C4-2B (cell line): ENCODE results near the gene BGLAP.

Experiments used
- ZFX ChIP-seq: fragments of 450-650 bp; IDR thresholded peaks from 2 replicates; pipeline ENCODE4 v1.6.1; 2017
- TF ChIP-seq, protein P1 (sequence below): fragments of 450-650 bp; conservative IDR thresholded peaks from 2 replicates; pipeline ENCODE4 v1.5.1; 2017; ENCODE audit warnings: mild to moderate bottlenecking

DNA sequence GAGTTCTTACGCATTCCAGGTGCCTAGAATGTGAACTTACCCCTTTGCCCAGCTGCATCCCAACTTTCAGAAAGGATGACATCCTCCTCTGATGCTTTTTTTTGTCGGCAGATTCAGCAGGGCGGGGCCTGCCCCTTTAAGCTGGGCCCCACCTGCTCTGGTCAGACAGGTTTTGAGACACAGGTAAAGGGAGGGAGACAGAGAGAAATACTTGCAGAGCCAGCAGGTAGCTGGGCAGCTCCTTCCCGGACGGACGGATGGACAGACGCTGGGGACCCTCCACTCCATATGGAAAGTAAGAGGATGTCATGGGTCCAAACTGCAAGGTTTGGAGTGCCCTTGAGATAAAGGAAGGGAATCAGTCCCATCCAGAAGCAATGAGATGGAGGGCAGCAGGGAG lies 42.1 kb downstream of the BGLAP start, which contains the start of gene TMEM79:
- TF ChIP-seq, protein P1, sequence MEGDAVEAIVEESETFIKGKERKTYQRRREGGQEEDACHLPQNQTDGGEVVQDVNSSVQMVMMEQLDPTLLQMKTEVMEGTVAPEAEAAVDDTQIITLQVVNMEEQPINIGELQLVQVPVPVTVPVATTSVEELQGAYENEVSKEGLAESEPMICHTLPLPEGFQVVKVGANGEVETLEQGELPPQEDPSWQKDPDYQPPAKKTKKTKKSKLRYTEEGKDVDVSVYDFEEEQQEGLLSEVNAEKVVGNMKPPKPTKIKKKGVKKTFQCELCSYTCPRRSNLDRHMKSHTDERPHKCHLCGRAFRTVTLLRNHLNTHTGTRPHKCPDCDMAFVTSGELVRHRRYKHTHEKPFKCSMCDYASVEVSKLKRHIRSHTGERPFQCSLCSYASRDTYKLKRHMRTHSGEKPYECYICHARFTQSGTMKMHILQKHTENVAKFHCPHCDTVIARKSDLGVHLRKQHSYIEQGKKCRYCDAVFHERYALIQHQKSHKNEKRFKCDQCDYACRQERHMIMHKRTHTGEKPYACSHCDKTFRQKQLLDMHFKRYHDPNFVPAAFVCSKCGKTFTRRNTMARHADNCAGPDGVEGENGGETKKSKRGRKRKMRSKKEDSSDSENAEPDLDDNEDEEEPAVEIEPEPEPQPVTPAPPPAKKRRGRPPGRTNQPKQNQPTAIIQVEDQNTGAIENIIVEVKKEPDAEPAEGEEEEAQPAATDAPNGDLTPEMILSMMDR, result no peak
- no peak for TF ChIP-seq ZFX
